Measurements from ENCODE around the gene HOXA11. TPM values are rescaled to one million over a fixed set of nuclear protein-coding genes. Genes with fewer than 3 reads are reported as not detected.
A peak's percentile ranks its signal among the peaks of the same experiment; 100 is the strongest.

HOXA11 gene
- polyA plus RNA-seq, 6 donors from 2014 or later, result not detected

- H3K27me3 Mint-ChIP-seq, result peaks cover 75 to 96% (median 94%) of the 10 kb centered on the region in 3 donors
- DNase-seq (no peak), ATAC-seq (ENCODE audit: low read depth in 2 of 2) (no peak)
- H3K9me3 Mint-ChIP-seq, result peaks cover 0 to 30% (median 13%) of the 10 kb centered on the region in 7 donors
- peak overlapping the region in 2 of 6 donors; percentile 50 to 79 for H3K27ac Mint-ChIP-seq
- peak overlapping the region in 4 of 8 donors; percentile 37 to 85 (median 52) for H3K4me3 Mint-ChIP-seq
- H3K4me1 Mint-ChIP-seq, result peaks cover 35 to 48% (median 48%) of the 10 kb centered on the region in 3 donors
- H3K36me3 Mint-ChIP-seq, result peaks cover 0 to 5% of the 10 kb centered on the region in 2 donors
Measured at GRCh38 chr7:27202862-27203134, 17.8 kb upstream of the HOXA11 start.

DNA sequence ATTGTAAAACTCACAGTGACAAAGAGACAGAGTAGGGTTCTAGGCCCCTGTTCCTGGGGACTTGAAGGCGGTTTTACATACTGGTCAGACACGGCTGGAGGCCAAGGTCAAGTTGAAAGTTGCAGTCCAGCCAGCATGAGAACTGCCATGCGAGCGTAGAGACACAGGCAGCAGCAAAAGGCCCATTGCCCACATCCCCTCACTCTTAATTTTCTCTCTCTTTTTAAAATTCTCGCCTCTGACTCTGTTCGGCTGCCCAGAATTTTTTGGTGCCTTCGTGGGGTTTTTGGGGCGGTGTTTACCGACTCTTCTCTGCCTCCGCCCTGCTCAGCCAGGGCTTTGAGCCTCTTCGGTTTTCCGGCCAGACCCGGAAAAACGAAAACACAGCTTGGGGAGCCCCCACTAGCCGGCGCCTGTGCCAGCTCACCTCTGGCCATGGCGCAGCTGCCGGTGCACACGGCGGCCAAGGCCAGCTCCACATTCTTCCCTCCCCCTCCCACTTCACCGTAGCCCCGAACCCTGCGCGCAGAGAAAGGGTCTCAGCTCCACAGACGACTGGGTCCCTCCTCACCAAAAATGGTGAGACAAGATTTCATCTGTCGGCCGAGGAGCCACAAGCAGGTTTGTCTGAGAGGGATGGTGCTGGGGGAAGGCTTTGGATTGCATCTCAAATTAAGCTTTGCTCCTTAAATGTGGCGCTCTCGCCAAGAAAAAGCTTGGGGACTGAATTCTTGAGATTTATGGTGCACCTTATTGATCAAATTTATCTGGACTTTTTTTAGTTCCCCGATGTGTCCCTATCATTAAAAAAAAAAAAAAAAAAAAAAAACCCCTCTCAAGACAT is 17.2 kb upstream of the HOXA11 start:
- peaks cover 0 to 30% (median 13%) of the 10 kb centered on the region in 7 donors for H3K9me3 Mint-ChIP-seq
- peaks cover 0 to 9% of the 10 kb centered on the region in 2 donors for H3K36me3 Mint-ChIP-seq
- H3K4me1 Mint-ChIP-seq, result peaks cover 35 to 48% (median 48%) of the 10 kb centered on the region in 3 donors
- no peak for DNase-seq
- ATAC-seq (ENCODE audit: low read depth in 2 of 2), result no peak
- H3K27me3 Mint-ChIP-seq, result peaks cover 75 to 96% (median 94%) of the 10 kb centered on the region in 3 donors
- H3K4me3 Mint-ChIP-seq, result peak overlapping the region in 5 of 8 donors; percentile 70 to 86 (median 83)
- H3K27ac Mint-ChIP-seq, result peak overlapping the region in 2 of 6 donors; percentile 74 to 97

- H3K36me3 Mint-ChIP-seq, result peaks cover 0 to 9% of the 10 kb centered on the region in 2 donors
- no peak for ATAC-seq (ENCODE audit: low read depth in 2 of 2)
- H3K27ac Mint-ChIP-seq, result peak overlapping the region in 3 of 6 donors; percentile 24 to 97 (median 74)
- peaks cover 72 to 94% (median 88%) of the 10 kb centered on the region in 3 donors for H3K27me3 Mint-ChIP-seq
- no peak for DNase-seq
- peaks cover 0 to 28% (median 12%) of the 10 kb centered on the region in 7 donors for H3K9me3 Mint-ChIP-seq
- peak overlapping the region; percentile 54 to 90 (median 83) for H3K4me3 Mint-ChIP-seq
- peaks cover 35 to 48% (median 48%) of the 10 kb centered on the region in 3 donors for H3K4me1 Mint-ChIP-seq
Measured at GRCh38 chr7:27201580-27202017, 16.6 kb upstream of the HOXA11 start.

DNA sequence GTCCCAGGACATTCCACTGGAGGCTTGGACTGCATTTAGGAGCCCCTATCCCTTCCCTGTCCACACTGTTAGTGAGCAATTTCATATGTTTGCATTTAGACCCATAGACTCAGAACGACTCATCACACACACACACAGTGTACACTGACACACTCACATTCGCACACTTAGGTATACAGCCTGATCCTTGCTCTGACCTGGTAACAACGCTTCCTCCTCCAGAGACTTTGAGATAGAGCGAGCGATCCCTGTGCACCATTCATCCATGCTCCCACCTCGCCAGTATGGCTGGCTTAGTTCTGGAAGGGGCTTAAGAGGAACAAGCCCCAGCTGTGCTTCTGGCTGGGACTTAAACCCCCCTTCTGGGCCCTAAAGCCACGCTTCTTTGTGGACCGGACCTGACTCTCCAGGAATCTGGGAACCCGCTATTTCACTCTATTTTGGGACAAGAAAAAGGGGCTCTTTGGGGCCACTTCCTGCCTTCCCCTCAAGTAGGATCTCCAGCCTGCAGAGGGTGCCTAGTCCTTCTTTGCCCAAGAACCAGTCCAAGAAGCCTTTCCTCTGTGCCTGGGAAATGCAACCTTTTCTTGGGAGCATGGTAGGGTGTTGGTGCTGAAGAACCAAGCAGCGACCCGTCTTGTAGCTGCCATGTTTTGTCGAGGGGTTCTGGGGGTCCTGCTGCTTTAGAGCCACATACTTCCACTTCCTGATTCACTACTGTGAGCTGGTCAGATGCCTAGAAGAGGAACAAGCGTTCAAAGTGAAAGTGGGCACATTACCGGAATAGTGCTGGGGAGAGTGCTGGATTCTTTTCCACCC is 15.9 kb upstream of the HOXA11 start:
- H3K27ac Mint-ChIP-seq, result peak overlapping the region in 4 of 6 donors; percentile 22 to 97 (median 57)
- H3K27me3 Mint-ChIP-seq, result peaks cover 72 to 94% (median 87%) of the 10 kb centered on the region in 3 donors
- DNase-seq (peak; percentile 48), ATAC-seq (ENCODE audit: low read depth in 2 of 2) (peak; percentile 63 to 75)
- peaks cover 0 to 6% of the 10 kb centered on the region in 2 donors for H3K36me3 Mint-ChIP-seq
- H3K4me1 Mint-ChIP-seq, result peaks cover 35 to 47% (median 46%) of the 10 kb centered on the region in 3 donors
- H3K9me3 Mint-ChIP-seq, result peaks cover 0 to 22% (median 10%) of the 10 kb centered on the region in 7 donors
- peak overlapping the region; percentile 54 to 90 (median 83) for H3K4me3 Mint-ChIP-seq

GRCh38 chr7:27199849-27200760 is 15.1 kb upstream of the HOXA11 start, which contains the start of gene HOXA13:
TSS of gene HOXA13 (minus strand) at chr7:27200091. CDS start at chr7:27200077, 14 bp downstream.
- ATAC-seq (ENCODE audit: low read depth in 2 of 2), result peak; percentile 38 to 47
- peaks cover 72 to 94% (median 78%) of the 10 kb centered on the region in 3 donors for H3K27me3 Mint-ChIP-seq
- peaks cover 0 to 4% of the 10 kb centered on the region in 2 donors for H3K36me3 Mint-ChIP-seq
- H3K27ac Mint-ChIP-seq, result peak within 1 kb of the TSS in 4 of 6 donors; percentile 44 to 92 (median 88)
- H3K9me3 Mint-ChIP-seq, result peaks cover 0 to 19% (median 10%) of the 10 kb centered on the region in 7 donors
- peak within 1 kb of the TSS; percentile 81 to 91 (median 86) for H3K4me3 Mint-ChIP-seq
- H3K4me1 Mint-ChIP-seq, result peaks cover 32 to 40% (median 40%) of the 10 kb centered on the region in 3 donors
- no peak for DNase-seq

DNA sequence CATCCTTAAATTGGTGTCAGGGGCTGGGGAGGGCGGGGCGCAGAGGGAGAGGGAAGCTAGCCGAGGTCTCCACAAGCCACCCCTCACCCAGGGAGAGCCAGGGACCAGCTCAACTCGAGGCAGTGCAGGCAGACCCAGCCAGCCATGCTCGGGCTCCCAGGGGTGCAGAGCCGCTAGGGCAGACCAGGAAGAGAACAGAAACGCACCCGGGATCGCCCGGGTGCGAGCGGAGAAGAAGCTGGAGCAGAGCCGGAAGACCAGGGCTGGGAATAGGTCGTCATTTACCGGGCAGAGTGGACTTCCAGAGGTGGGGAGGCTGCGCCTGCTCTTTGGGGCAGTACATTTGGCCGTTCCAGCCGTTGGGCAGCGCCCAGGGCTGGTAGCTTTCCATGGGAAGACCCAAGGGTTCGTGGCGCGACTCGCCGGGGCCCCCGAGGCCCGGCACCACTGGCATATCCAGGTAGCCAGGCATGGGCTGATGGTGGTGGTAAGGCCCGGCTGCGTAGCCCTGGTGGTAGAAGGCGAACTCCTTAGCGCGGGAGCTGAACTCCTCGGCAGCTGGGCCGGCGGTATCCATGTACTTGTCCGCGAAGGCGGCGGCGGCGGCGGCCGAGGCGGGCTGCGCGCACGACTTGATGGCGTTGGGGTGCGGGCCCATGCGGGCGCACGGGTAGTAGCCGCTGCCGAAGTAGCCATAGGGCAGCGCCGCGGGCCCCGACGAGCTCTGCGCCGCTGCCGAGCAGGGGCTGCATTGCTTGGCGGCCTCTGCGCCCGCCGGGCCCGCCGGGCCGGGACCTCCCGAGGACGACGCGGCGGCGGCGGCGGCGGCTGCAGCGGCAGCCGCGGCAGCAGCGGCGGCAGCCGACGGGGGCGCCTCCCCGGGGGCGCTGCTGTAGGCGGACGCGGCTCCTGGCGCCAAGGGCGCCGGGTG is 14.1 kb upstream of the HOXA11 start:
- peak overlapping the region in 3 of 6 donors; percentile 66 to 92 (median 85) for H3K27ac Mint-ChIP-seq
- no peak for ATAC-seq (ENCODE audit: low read depth in 2 of 2)
- H3K27me3 Mint-ChIP-seq, result peaks cover 74 to 94% (median 78%) of the 10 kb centered on the region in 3 donors
- H3K4me3 Mint-ChIP-seq, result peak overlapping the region; percentile 51 to 88 (median 82)
- H3K4me1 Mint-ChIP-seq, result peaks cover 30 to 40% (median 33%) of the 10 kb centered on the region in 3 donors
- H3K36me3 Mint-ChIP-seq, result peaks cover 0 to 4% of the 10 kb centered on the region in 2 donors
- DNase-seq, result no peak
- H3K9me3 Mint-ChIP-seq, result peaks cover 0 to 18% (median 10%) of the 10 kb centered on the region in 7 donors

DNA sequence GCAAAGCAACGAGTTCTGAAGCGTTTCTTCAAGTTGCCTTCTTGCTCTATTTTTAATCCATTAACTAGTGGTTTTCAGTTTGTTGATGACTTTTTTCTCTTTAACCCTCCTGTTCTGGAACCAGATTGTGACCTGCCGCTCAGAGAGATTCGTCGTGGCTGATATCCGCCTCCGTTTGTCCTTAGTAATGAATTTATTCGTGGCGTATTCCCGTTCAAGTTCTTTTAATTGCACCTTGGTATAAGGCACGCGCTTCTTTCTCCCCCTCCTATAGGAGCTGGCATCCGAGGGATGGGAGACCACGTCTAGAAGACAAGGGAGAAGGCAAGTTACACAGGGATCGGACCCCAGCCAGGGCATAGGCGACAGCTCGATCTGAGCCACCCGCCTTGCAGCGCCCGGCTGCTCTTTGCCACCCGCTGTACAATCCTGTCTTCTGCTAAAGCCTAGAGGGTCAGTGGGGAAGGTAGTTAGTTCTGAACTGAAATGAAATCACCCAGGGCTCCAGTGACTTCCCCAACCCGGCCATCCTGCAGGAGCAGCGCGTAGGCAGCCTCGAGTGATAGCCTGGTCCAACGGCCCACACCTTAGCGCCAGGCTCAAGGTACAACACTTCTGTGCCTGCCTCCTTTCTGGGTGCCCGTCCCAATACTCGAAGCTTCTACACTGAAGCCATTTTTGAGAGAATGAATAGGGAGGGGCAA is 13.3 kb upstream of the HOXA11 start:
- DNase-seq (no peak), ATAC-seq (ENCODE audit: low read depth in 2 of 2) (no peak)
- Mint-ChIP-seq H3K9me3 (peaks cover 0 to 14% (median 9%) of the 10 kb centered on the region in 7 donors), H3K4me1 (peaks cover 27 to 44% (median 34%) of the 10 kb centered on the region in 3 donors), H3K27me3 (peaks cover 75 to 88% (median 76%) of the 10 kb centered on the region in 3 donors), H3K36me3 (peaks cover 0 to 4% of the 10 kb centered on the region in 2 donors), H3K27ac (peak overlapping the region in 4 of 6 donors; percentile 30 to 92 (median 63)), H3K4me3 (peak overlapping the region in 7 of 8 donors; percentile 35 to 84 (median 65))

DNA sequence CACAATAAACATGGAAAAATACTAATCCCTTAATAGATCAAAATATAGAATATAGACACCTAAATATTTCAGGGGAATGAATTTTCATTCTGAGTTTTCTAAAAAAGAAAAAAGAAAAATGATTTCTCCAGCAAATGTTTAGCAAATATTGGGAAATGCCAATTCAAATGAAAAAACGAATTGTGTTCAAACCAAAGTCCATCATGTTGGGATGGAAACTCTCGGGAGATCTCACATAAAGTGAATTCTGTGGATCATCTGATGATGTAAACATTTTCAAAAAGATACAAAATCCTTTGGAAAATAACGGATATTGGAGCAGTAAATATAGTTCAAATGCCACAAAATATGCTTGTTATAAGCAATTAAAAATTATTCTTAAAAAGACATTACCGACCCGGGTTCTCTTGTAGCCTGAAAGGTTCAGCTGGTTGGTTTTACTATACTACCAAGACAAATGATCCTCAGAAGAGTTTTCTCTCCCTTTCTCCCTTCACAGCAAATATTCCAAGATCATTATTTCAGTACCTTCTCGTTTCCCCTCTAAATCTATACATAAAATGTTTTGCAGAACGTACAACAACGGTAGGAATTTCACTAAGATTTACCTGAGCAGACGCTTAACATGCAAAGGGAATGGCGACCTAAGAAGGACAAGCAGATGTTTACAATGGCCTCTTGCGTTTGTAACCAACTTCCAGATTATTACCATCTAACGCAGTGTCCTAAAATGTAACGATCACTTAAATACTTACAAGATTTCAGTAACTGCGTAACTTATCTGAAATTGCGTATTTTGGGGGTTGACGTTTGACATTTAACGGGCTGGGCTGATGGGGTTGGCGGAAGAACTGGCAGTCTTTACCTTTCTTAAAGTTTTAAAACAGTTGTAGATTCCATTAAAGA is 12.4 kb upstream of the HOXA11 start:
- H3K9me3 Mint-ChIP-seq, result peaks cover 0 to 14% (median 8%) of the 10 kb centered on the region in 7 donors
- ATAC-seq (ENCODE audit: low read depth in 2 of 2), result no peak
- peak overlapping the region in 4 of 6 donors; percentile 30 to 92 (median 63) for H3K27ac Mint-ChIP-seq
- H3K27me3 Mint-ChIP-seq, result peaks cover 72 to 79% (median 74%) of the 10 kb centered on the region in 3 donors
- DNase-seq, result no peak
- peaks cover 0 to 4% of the 10 kb centered on the region in 2 donors for H3K36me3 Mint-ChIP-seq
- peak overlapping the region in 2 of 8 donors; percentile 35 to 73 for H3K4me3 Mint-ChIP-seq
- peaks cover 27 to 44% (median 32%) of the 10 kb centered on the region in 3 donors for H3K4me1 Mint-ChIP-seq

DNA sequence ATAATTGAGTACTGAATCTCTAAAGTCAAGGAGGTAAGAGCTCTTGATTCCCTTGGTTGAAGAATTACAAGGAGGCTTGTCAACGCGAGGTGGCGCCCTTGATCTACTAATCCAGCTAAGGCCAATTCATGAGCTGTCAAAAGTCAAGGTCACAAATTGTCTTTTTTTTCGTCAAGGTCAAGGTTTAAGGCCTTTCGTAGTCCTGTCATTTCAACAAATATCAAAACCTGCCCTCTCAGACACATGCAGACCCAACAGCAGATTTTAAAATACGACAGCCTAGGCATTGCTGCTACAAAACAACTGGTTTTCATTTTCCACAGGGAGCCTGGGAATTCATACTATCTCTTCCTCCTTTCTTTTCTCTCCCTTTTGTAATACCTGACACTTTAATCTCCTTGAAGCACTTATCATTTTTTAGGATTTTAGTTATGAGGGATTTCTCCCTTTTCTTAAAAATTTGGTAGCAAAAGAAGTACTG is 11.3 kb upstream of the HOXA11 start:
- H3K27ac Mint-ChIP-seq, result peak overlapping the region in 1 of 6 donors; percentile 52
- H3K4me3 Mint-ChIP-seq, result peak overlapping the region in 2 of 8 donors; percentile 55 to 74
- H3K27me3 Mint-ChIP-seq, result peaks cover 70 to 76% (median 72%) of the 10 kb centered on the region in 3 donors
- peaks cover 0 to 4% of the 10 kb centered on the region in 2 donors for H3K36me3 Mint-ChIP-seq
- ATAC-seq (ENCODE audit: low read depth in 2 of 2) (peak; percentile 37 to 46), DNase-seq (peak; percentile 69)
- H3K9me3 Mint-ChIP-seq, result peaks cover 0 to 12% (median 6%) of the 10 kb centered on the region in 7 donors
- H3K4me1 Mint-ChIP-seq, result peaks cover 19 to 33% (median 27%) of the 10 kb centered on the region in 3 donors

Data from naive B cell (primary cell).